SK-N-SH treated with all-trans-retinoic acid at 6 μM for 48 hours (cell line): Measurements from ENCODE around the gene HOXA4.

ENCODE experiments used
- ARNTL ChIP-seq: fragments of 450-650 bp; formaldehyde crosslinking; IDR thresholded peaks from 2 replicates; pipeline ENCODE4 v1.5.0; 2020; ENCODE audit warnings: low read depth, mild to moderate bottlenecking, moderate library complexity, borderline replicate concordance
- CREB5 ChIP-seq: fragments of 250-450 bp; sonication (Bioruptor Pico); IDR thresholded peaks from 2 replicates; pipeline ENCODE4 v1.5.1; 2020; ENCODE audit warnings: low read depth, mild to moderate bottlenecking, moderate library complexity
- CSDC2 ChIP-seq: fragments of 250-450 bp; sonication (Bioruptor Pico); IDR thresholded peaks from 2 replicates; pipeline ENCODE4 v1.5.0; 2020; ENCODE audit warnings: mild to moderate bottlenecking, moderate library complexity
- ESRRG ChIP-seq: fragments of 250-450 bp; sonication (Bioruptor Pico); IDR thresholded peaks from 2 replicates; pipeline ENCODE4 v1.6.1; 2021; ENCODE audit warnings: mild to moderate bottlenecking
- GLIS3 ChIP-seq: fragments of 250-450 bp; sonication (Bioruptor Pico); IDR thresholded peaks from 2 replicates; pipeline ENCODE4 v1.5.0; 2020; ENCODE audit warnings: mild to moderate bottlenecking, moderate library complexity
- OSR1 ChIP-seq: fragments of 250-450 bp; sonication (Bioruptor Pico); IDR thresholded peaks from 2 replicates; pipeline ENCODE4 v1.8.0; 2022; ENCODE audit warnings: moderate library complexity, mild to moderate bottlenecking, inconsistent platforms
- PATZ1 ChIP-seq: fragments of 250-450 bp; sonication (Bioruptor Pico); IDR thresholded peaks from 2 replicates; pipeline ENCODE4 v1.8.0; 2020; ENCODE audit warnings: mild to moderate bottlenecking, moderate library complexity, borderline replicate concordance
- SNAI2 ChIP-seq: fragments of 250-450 bp; sonication (Bioruptor Pico); IDR thresholded peaks from 2 replicates; pipeline ENCODE4 v1.5.0; 2020; ENCODE audit warnings: mild to moderate bottlenecking, moderate library complexity
- TCF4 ChIP-seq: fragments of 250-450 bp; sonication (Bioruptor Pico); IDR thresholded peaks from 2 replicates; pipeline ENCODE4 v1.8.0; 2021; ENCODE audit warnings: mild to moderate bottlenecking, moderate library complexity, borderline replicate concordance
- TOX ChIP-seq: fragments of 250-450 bp; sonication (Bioruptor Pico); IDR thresholded peaks from 2 replicates; pipeline ENCODE4 v1.8.0; 2021; ENCODE audit warnings: mild to moderate bottlenecking, moderate library complexity, borderline replicate concordance
- ZFP3 ChIP-seq: fragments of 250-450 bp; sonication (Bioruptor Pico); IDR thresholded peaks from 2 replicates; pipeline ENCODE4 v1.5.0; 2020; ENCODE audit warnings: mild to moderate bottlenecking, moderate library complexity
- ZNF565 ChIP-seq: fragments of 450-650 bp; formaldehyde crosslinking; conservative IDR thresholded peaks from 2 replicates; pipeline ENCODE4 v1.5.0; 2020; ENCODE audit warnings: low read depth, mild to moderate bottlenecking, moderate library complexity
- ZNF8 ChIP-seq: fragments of 450-650 bp; formaldehyde crosslinking; IDR thresholded peaks from 2 replicates; pipeline ENCODE4 v1.5.0; 2020; ENCODE audit warnings: mild to moderate bottlenecking, moderate library complexity

GRCh38 chr7:27138472-27138871 is 7.9 kb upstream of the HOXA4 start:
- TF ChIP-seq ZFP3 (CRISPR knock-in tag) (no peak), TCF4 (no peak), CSDC2 (CRISPR knock-in tag) (no peak), PATZ1 (CRISPR knock-in tag) (no peak), ESRRG (no peak), GLIS3 (CRISPR knock-in tag) (no peak), OSR1 (no peak), ARNTL (CRISPR knock-in tag) (no peak), SNAI2 (CRISPR knock-in tag) (no peak), ZNF565 (CRISPR knock-in tag) (no peak), TOX (CRISPR knock-in tag) (no peak), CREB5 (CRISPR knock-in tag) (no peak), ZNF8 (no peak)
